ENCODE results near the gene VAMP3. TPM values are rescaled to one million over a fixed set of nuclear protein-coding genes. Genes with fewer than 3 reads are reported as not detected.

VAMP3 gene
- total and polyA plus RNA-seq, 9 of the 15 experiments (the other 6 are each of a cell fraction or from before 2014, with no cell fraction given), result 27.1 to 71.3 (median 47.5) TPM

GRCh38 chr1:7827126-7827955 lies 56.2 kb downstream of the VAMP3 start (continued):
- TF ChIP-seq PCBP2 (IDR thresholded peaks at IDR 0.05; ENCODE audit: low read depth, low read length, poor library complexity, severe bottlenecking) (no peak), ATF1 (CRISPR knock-in tag; IDR thresholded peaks at IDR 0.05) (no peak), ATF1 (tag; IDR thresholded peaks at IDR 0.05) (peak; percentile 91), ZNF140 (CRISPR knock-in tag; IDR thresholded peaks at IDR 0.05) (no peak), MIER1 (IDR thresholded peaks at IDR 0.05; ENCODE audit: low read depth) (no peak), ERF (CRISPR knock-in tag; IDR thresholded peaks at IDR 0.05) (no peak), ZNF655 (CRISPR knock-in tag; IDR thresholded peaks at IDR 0.05) (no peak), LEF1 (IDR thresholded peaks at IDR 0.05) (no peak), PHB2 (IDR thresholded peaks at IDR 0.05; ENCODE audit: low read depth) (no peak), KAT8 (IDR thresholded peaks at IDR 0.05; ENCODE audit: low read depth) (peak; percentile 84; the same call in 1 of the 2 replicates), ZNF57 (CRISPR knock-in tag; IDR thresholded peaks at IDR 0.05) (no peak), ELF4 (CRISPR knock-in tag; IDR thresholded peaks at IDR 0.05) (peak; percentile 85; the same call in 1 of the 2 replicates), SMARCA4 (IDR thresholded peaks at IDR 0.05) (peak; percentile 47; the same call in 1 of the 2 replicates), TCF3 (CRISPR knock-in tag; IDR thresholded peaks at IDR 0.05) (no peak), CBX3 (IDR thresholded peaks at IDR 0.05; ENCODE audit: borderline replicate concordance in 1 of 2, low read length in 2 of 2) (no peak), FIP1L1 (IDR thresholded peaks at IDR 0.05; ENCODE audit: low read depth, low read length, poor library complexity, severe bottlenecking) (no peak), NR2C1 (IDR thresholded peaks at IDR 0.05) (peak; percentile 100), NR2C1 (tag; IDR thresholded peaks at IDR 0.05) (peak; percentile 99), STAT5B (CRISPR knock-in tag; IDR thresholded peaks at IDR 0.05) (no peak), NONO (IDR thresholded peaks at IDR 0.05; ENCODE audit: low read depth in 2 of 2, low read length in 1 of 2) (no peak), ZNF316 (IDR thresholded peaks at IDR 0.05) (peak; percentile 46), CREB3L1 (IDR thresholded peaks at IDR 0.05; ENCODE audit: borderline replicate concordance, low read depth) (no peak), ZNF174 (CRISPR knock-in tag; IDR thresholded peaks at IDR 0.05) (no peak), ZNF561 (CRISPR knock-in tag; conservative IDR thresholded peaks at IDR 0.05) (no peak), BRF1 (IDR thresholded peaks at IDR 0.05; ENCODE audit: borderline replicate concordance, extremely low read depth, insufficient read length) (no peak), NR3C1 (CRISPR knock-in tag; IDR thresholded peaks at IDR 0.05) (no peak), THRB (CRISPR knock-in tag; conservative IDR thresholded peaks at IDR 0.05) (peak; percentile 90), HNRNPLL (IDR thresholded peaks at IDR 0.05; ENCODE audit: low read depth, low read length, poor library complexity, severe bottlenecking) (peak; percentile 79)
